ENCODE results near the gene RNF224. TPM values are rescaled to one million over a fixed set of nuclear protein-coding genes. Genes with fewer than 3 reads are reported as not detected.

Gene RNF224
- total and polyA plus RNA-seq, 2 of the 13 experiments (the other 11 are each of a cell fraction or from before 2014, with no cell fraction given), result 0.09 TPM; not detected in 1

- no peak for TF ChIP-seq SOX5 (CRISPR knock-in tag; IDR thresholded peaks at IDR 0.05; ENCODE audit: borderline replicate concordance)
- TF ChIP-seq ZBTB42 (CRISPR knock-in tag; IDR thresholded peaks at IDR 0.05), result no peak
- no peak for TF ChIP-seq ZNF512 (CRISPR knock-in tag; IDR thresholded peaks at IDR 0.05)
- no peak for TF ChIP-seq MYPOP (CRISPR knock-in tag; IDR thresholded peaks at IDR 0.05)
- TF ChIP-seq THAP7 (CRISPR knock-in tag; IDR thresholded peaks at IDR 0.05), result no peak
- no peak for TF ChIP-seq AKAP8 (CRISPR knock-in tag; IDR thresholded peaks at IDR 0.05)
- TF ChIP-seq ATF4 (CRISPR knock-in tag; IDR thresholded peaks at IDR 0.05), result no peak
- no peak for TF ChIP-seq ZNF17 (CRISPR knock-in tag; IDR thresholded peaks at IDR 0.05)
- no peak for TF ChIP-seq ZNF446 (CRISPR knock-in tag; IDR thresholded peaks at IDR 0.05)
- TF ChIP-seq TEF (CRISPR knock-in tag; IDR thresholded peaks at IDR 0.05), result no peak
- no peak for TF ChIP-seq HOXA5 (CRISPR knock-in tag; IDR thresholded peaks at IDR 0.05)
- no peak for TF ChIP-seq NKX3-1 (CRISPR knock-in tag; IDR thresholded peaks at IDR 0.05)
- no peak for TF ChIP-seq MLXIP (CRISPR knock-in tag; IDR thresholded peaks at IDR 0.05; ENCODE audit: borderline replicate concordance)
- TF ChIP-seq RBM22 (optimal IDR thresholded peaks at IDR 0.05; ENCODE audit: low read length), result no peak
- TF ChIP-seq HOXA7 (CRISPR knock-in tag; IDR thresholded peaks at IDR 0.05), result no peak
- peak; percentile 1 for TF ChIP-seq ZFY (CRISPR knock-in tag; IDR thresholded peaks at IDR 0.05)
- TF ChIP-seq MTA1 (CRISPR knock-in tag; IDR thresholded peaks at IDR 0.05; ENCODE audit: borderline replicate concordance), result no peak
- TF ChIP-seq TFDP1 (CRISPR knock-in tag; IDR thresholded peaks at IDR 0.05; ENCODE audit: borderline replicate concordance), result no peak
- no peak for TF ChIP-seq ZNF570 (CRISPR knock-in tag; IDR thresholded peaks at IDR 0.05; ENCODE audit: borderline replicate concordance)
- peak; percentile 12 for TF ChIP-seq HNRNPLL (IDR thresholded peaks at IDR 0.05; ENCODE audit: low read depth, low read length, poor library complexity, severe bottlenecking)
- TF ChIP-seq GTF2F1 (IDR thresholded peaks at IDR 0.05; ENCODE audit: low read length), result no peak
- TF ChIP-seq ZNF329 (CRISPR knock-in tag; IDR thresholded peaks at IDR 0.05; ENCODE audit: low read depth), result no peak
These were observed 9.0 kb upstream of the RNF224 start (continued) for GRCh38 chr9:137218212-137218753.
